Measurements from ENCODE around the gene RPAP2.

- TF ChIP-seq CTCF (conservative IDR thresholded peaks at IDR 0.05 in 1 of 2, IDR thresholded peaks at IDR 0.05 in 1 of 2; ENCODE audit: low read depth in 1 of 2, low read length in 2 of 2) (no peak), EZH2 (IDR thresholded peaks at IDR 0.05; ENCODE audit: low read length, missing control alignments) (no peak)
Measured at GRCh38 chr1:92306020-92306419, 7.2 kb downstream of the RPAP2 start.
